GM12872 (cell line): Measurements from ENCODE around the gene SOS2.

Experiments
- CTCF ChIP-seq: IDR thresholded peaks from 3 replicates; pipeline ENCODE4 v1.5.1; 2011; ENCODE audit warnings: low read depth, mild to moderate bottlenecking, low read length, moderate library complexity; ENCODE audit not compliant: insufficient read depth

Gene SOS2

GRCh38 chr14:50091240-50091913 lies 140.0 kb downstream of the SOS2 start:
- no peak for TF ChIP-seq CTCF

- no peak for TF ChIP-seq CTCF
Measured at GRCh38 chr14:50089208-50089607, 142.2 kb downstream of the SOS2 start.

GRCh38 chr14:50088731-50089130 lies 142.6 kb downstream of the SOS2 start:
- no peak for TF ChIP-seq CTCF

GRCh38 chr14:50088117-50088515 lies 143.3 kb downstream of the SOS2 start:
- no peak for TF ChIP-seq CTCF

- TF ChIP-seq CTCF: no peak
Measured at GRCh38 chr14:50087341-50088116, 143.8 kb downstream of the SOS2 start.

GRCh38 chr14:50086321-50086711 lies 145.1 kb downstream of the SOS2 start:
- TF ChIP-seq CTCF: no peak

- TF ChIP-seq CTCF: no peak
Measured at GRCh38 chr14:50085570-50086320, 145.6 kb downstream of the SOS2 start.
